H1 (cell line): ENCODE results near the gene STK16. TPM values are rescaled to one million over a fixed set of nuclear protein-coding genes. Genes with fewer than 3 reads are reported as not detected.
"Not testable (repeated sequence)": the region's sequence is repeated elsewhere in the genome, so short reads cannot be mapped to it uniquely, and the experiment has no call there.

Experiments used
- CTCF ChIA-PET: fragments of 300-600 bp; sonication (Branson Sonifier 250); formaldehyde crosslinking; loops from one replicate; lab custom pipeline; 2021; ENCODE audit not compliant: partially characterized antibody; lab: Charles Lee
- POLR2A ChIA-PET: fragments of 300-600 bp; sonication (Branson Sonifier 250); formaldehyde crosslinking; loops from one replicate; lab custom pipeline; 2021; ENCODE audit warnings: inconsistent platforms; ENCODE audit not compliant: partially characterized antibody; lab: Charles Lee
- DNase-seq, 2 experiments: peaks; one replicate each; pipeline versions ENCODE4 v3.0.0 to v3.0.0-alpha.2; 2010 to 2022; ENCODE audit warnings: low spot score in 2 of 2, low read depth in 1 of 2, mixed read lengths in 1 of 2
- FAIRE-seq: peaks from 2 replicates; lab custom pipeline; 2011; peaks lifted over from hg19 to GRCh38; lab: Jason Lieb, UNC
- H2AFZ ChIP-seq: 2 replicates; pipeline ENCODE4 v1.8.1; 2012; ENCODE audit warnings: low read length, inconsistent platforms
- H2AK5ac ChIP-seq: 2 replicates; pipeline ENCODE4 v1.6.1; 2013; ENCODE audit warnings: low read depth, low read length
- H2BK120ac ChIP-seq: replicated peaks from 2 replicates; pipeline ENCODE3; 2013; ENCODE audit warnings: low read depth, low read length, inconsistent platforms
- H2BK12ac ChIP-seq: 2 replicates; pipeline ENCODE4 v1.6.1; 2013; ENCODE audit warnings: low read depth, low read length
- H2BK15ac ChIP-seq: 2 replicates; pipeline ENCODE4 v1.6.1; 2013; ENCODE audit warnings: low read length
- H2BK20ac ChIP-seq: 2 replicates; pipeline ENCODE4 v1.6.1; 2013; ENCODE audit warnings: low read length
- H2BK5ac ChIP-seq: 2 replicates; pipeline ENCODE4 v1.6.1; 2013; ENCODE audit warnings: low read depth, low read length
- H3K14ac ChIP-seq: 2 replicates; pipeline ENCODE4 v1.6.1; 2013; ENCODE audit warnings: inconsistent platforms; ENCODE audit not compliant: insufficient read length
- H3K18ac ChIP-seq: 2 replicates; pipeline ENCODE4 v1.6.1; 2013; ENCODE audit warnings: low read length; ENCODE audit errors: extremely low read depth
- H3K23ac ChIP-seq: 2 replicates; pipeline ENCODE4 v1.6.1; 2013; ENCODE audit warnings: inconsistent platforms; ENCODE audit not compliant: insufficient read length
- H3K23me2 ChIP-seq: 2 replicates; pipeline ENCODE4 v1.6.1; 2013; ENCODE audit warnings: low read depth, low read length
- H3K27ac ChIP-seq: 2 replicates; pipeline ENCODE4 v1.6.1; 2011; ENCODE audit warnings: low read depth, low read length, inconsistent platforms
- H3K27me3 ChIP-seq, 4 experiments: replicated peaks in 1 of 4; 1 replicate in 1 of 4; 2 replicates in 3 of 4; pipeline versions ENCODE4 v1.6.1 to v1.8.1; 2011 to 2013; ENCODE audit warnings: low read length in 3 of 4, mild to moderate bottlenecking in 3 of 4, inconsistent platforms in 2 of 4, mixed read lengths in 2 of 4, moderate library complexity in 1 of 4; ENCODE audit not compliant: control insufficient read depth in 3 of 4, insufficient read depth in 3 of 4; ENCODE audit errors: extremely low read depth in 1 of 4
- H3K36me3 ChIP-seq, 4 experiments: 2 replicates each; pipeline versions ENCODE4 v1.6.1 to v1.8.1; 2011 to 2013; ENCODE audit warnings: mild to moderate bottlenecking in 4 of 4, low read length in 3 of 4, moderate library complexity in 2 of 4, control low read depth in 1 of 4, inconsistent platforms in 1 of 4; ENCODE audit not compliant: insufficient read depth in 4 of 4, control insufficient read depth in 2 of 4
- H3K4ac ChIP-seq: replicated peaks from 2 replicates; pipeline ENCODE3; 2013; ENCODE audit warnings: low read length, low read depth, mixed read lengths, inconsistent platforms; ENCODE audit not compliant: insufficient read length
- H3K4me1 ChIP-seq, 4 experiments: replicated peaks in 1 of 4; 1 replicate in 1 of 4; 2 replicates in 3 of 4; pipeline versions ENCODE4 v1.6.1 to v1.8.1; 2011 to 2013; ENCODE audit warnings: low read length in 3 of 4, inconsistent platforms in 2 of 4, mixed read lengths in 1 of 4; ENCODE audit not compliant: insufficient read depth in 4 of 4, control insufficient read depth in 3 of 4
- H3K4me2 ChIP-seq, 2 experiments: 2 replicates each; pipeline versions ENCODE4 v1.6.1 to v1.8.1; 2011 to 2013; ENCODE audit warnings: low read depth in 2 of 2, low read length in 2 of 2, control low read depth in 1 of 2, inconsistent platforms in 1 of 2, mild to moderate bottlenecking in 1 of 2; ENCODE audit not compliant: insufficient read depth in 1 of 2
- H3K4me3 ChIP-seq, 4 experiments: fragments of 200-600, 300-600 bp in 1 of 4; sonication (generic), shearing (Covaris generic), sonication (Bioruptor Twin) in 1 of 4; 2 replicates each; pipeline versions ENCODE4 v1.5.1 to v1.8.1; 2011 to 2016; ENCODE audit warnings: low read length in 4 of 4, low read depth in 3 of 4, control low read depth in 2 of 4, inconsistent platforms in 2 of 4, mild to moderate bottlenecking in 2 of 4, mixed read lengths in 1 of 4, moderate library complexity in 1 of 4; ENCODE audit not compliant: insufficient read depth in 2 of 4; ENCODE audit errors: extremely low read depth in 1 of 4
- H3K56ac ChIP-seq: replicated peaks from 2 replicates; pipeline ENCODE3; 2013; ENCODE audit warnings: low read depth, mild to moderate bottlenecking, mixed read lengths, low read length, inconsistent platforms; ENCODE audit not compliant: insufficient read length
- H3K79me1 ChIP-seq: 2 replicates; pipeline ENCODE4 v1.6.1; 2013; ENCODE audit warnings: low read depth, low read length, control low read depth
- H3K79me2 ChIP-seq, 2 experiments: 2 replicates each; pipeline versions ENCODE4 v1.6.1 to v1.8.1; 2012 to 2013; ENCODE audit warnings: low read length in 2 of 2, mild to moderate bottlenecking in 2 of 2, inconsistent platforms in 1 of 2; ENCODE audit not compliant: insufficient read depth in 2 of 2, control insufficient read depth in 1 of 2
- H3K9ac ChIP-seq, 4 experiments: replicated peaks in 1 of 4; 1 replicate in 1 of 4; 2 replicates in 3 of 4; pipeline versions ENCODE4 v1.6.1 to v1.8.1; 2011 to 2013; ENCODE audit warnings: low read depth in 3 of 4, low read length in 3 of 4, control low read depth in 2 of 4, mild to moderate bottlenecking in 2 of 4, moderate library complexity in 2 of 4, inconsistent platforms in 1 of 4; ENCODE audit errors: extremely low read depth in 1 of 4
- H3K9me3 ChIP-seq, 2 experiments: 2 replicates each; pipeline versions ENCODE4 v1.6.1 to v1.8.1; 2012 to 2013; ENCODE audit warnings: mild to moderate bottlenecking in 2 of 2, moderate library complexity in 2 of 2, control low read depth in 1 of 2, inconsistent platforms in 1 of 2, low read depth in 1 of 2, low read length in 1 of 2, mixed read lengths in 1 of 2; ENCODE audit not compliant: insufficient read depth in 2 of 2
- H4K20me1 ChIP-seq, 2 experiments: replicated peaks in 1 of 2; 2 replicates each; pipeline versions ENCODE3 to v1.8.1; 2011 to 2013; ENCODE audit warnings: inconsistent platforms in 2 of 2, low read length in 2 of 2, mild to moderate bottlenecking in 1 of 2; ENCODE audit not compliant: insufficient read depth in 2 of 2, control insufficient read depth in 1 of 2
- H4K5ac ChIP-seq: 2 replicates; pipeline ENCODE4 v1.6.1; 2013; ENCODE audit warnings: low read length, low read depth, mixed read lengths, inconsistent platforms; ENCODE audit not compliant: insufficient read length
- H4K8ac ChIP-seq: 2 replicates; pipeline ENCODE4 v1.8.0; 2013; ENCODE audit warnings: mild to moderate bottlenecking, moderate library complexity, low read length, inconsistent platforms; ENCODE audit not compliant: insufficient read depth; ENCODE audit errors: extremely low read depth
- H4K91ac ChIP-seq: replicated peaks from 2 replicates; pipeline ENCODE3; 2013; ENCODE audit warnings: low read length, mixed read lengths, inconsistent platforms; ENCODE audit not compliant: insufficient read length
- WGBS, 2 experiments: shearing (Covaris generic) in 1 of 2; methylation state at CpG; one replicate each; pipeline versions ENCODE4 v1.1.6 to v1.1.7; 2013 to 2015; ENCODE audit warnings: low lambda C conversion rate in 2 of 2, mixed read lengths in 2 of 2, inconsistent platforms in 1 of 2, low coverage in 1 of 2, missing lambda C conversion rate in 1 of 2; ENCODE audit not compliant: insufficient replicate concordance in 2 of 2, insufficient coverage in 1 of 2, insufficient read length in 1 of 2; ENCODE audit errors: extremely low coverage in 1 of 2, missing lambda C conversion rate in 1 of 2; 5-methylcytosine and 5-hydroxymethylcytosine counted together
- polyA plus RNA-seq, 7 experiments: library from polyadenylated mRNA; depleted of rRNA in 3 of 7; stranded (reverse) in 5 of 7; unstranded in 2 of 7; fragments of >200 nt in 5 of 7; fragments of 200-250 nt in 2 of 7; gene quantifications; 1 replicate in 5 of 7; 2 replicates in 1 of 7; 4 replicates in 1 of 7; pipeline versions ENCODE4 v1.2.1 to v1.2.3, GENCODE V29; 2011 to 2013; ENCODE audit warnings: missing spikeins in 2 of 7, mixed read lengths in 2 of 7
- total RNA-seq: library from RNA; stranded (reverse); fragmentation: NEBNext Ultra II Directional; extraction: Animal tissue kit (Norgen Biotek cat#: 25700); gene quantifications from 2 replicates; pipeline ENCODE4 v1.2.1, GENCODE V29; 2021

STK16 gene
- total and polyA plus RNA-seq, 2 of the 8 experiments (the other 6 are each of a cell fraction or from before 2014, with no cell fraction given) = 21.3 to 51.4 TPM

DNA sequence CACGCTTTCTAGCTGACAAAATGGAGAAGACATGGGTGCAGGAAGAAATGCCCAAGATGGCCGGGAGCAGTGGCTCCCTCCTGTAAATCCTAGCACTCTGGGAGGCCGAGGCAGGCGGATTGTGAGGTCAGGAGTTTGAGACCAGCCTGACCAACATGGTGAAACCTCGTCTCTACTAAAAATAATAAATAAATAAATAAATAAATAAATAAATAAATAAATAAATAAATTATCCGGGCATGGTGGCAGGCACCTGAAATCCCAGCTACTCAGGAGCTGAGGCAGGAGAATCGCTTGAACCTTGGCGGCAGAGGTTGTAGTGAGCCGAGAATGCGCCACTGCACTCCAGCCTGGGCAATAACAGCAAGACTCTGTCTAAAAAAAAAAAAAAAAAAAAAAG is 13.7 kb downstream of the STK16 start:
- not testable (repeated sequence) for DNase-seq, H3K4me2 ChIP-seq, H3K9ac ChIP-seq, H4K20me1 ChIP-seq, H4K91ac ChIP-seq, H3K14ac ChIP-seq, H2BK120ac ChIP-seq, H3K23me2 ChIP-seq, H2BK20ac ChIP-seq, H3K4me3 ChIP-seq, H3K9me3 ChIP-seq, H3K18ac ChIP-seq, H3K79me1 ChIP-seq, FAIRE-seq, H3K4me1 ChIP-seq, H4K5ac ChIP-seq, H2BK5ac ChIP-seq, H3K4ac ChIP-seq, H3K36me3 ChIP-seq, H2AFZ ChIP-seq, H2BK12ac ChIP-seq, H4K8ac ChIP-seq, H3K27ac ChIP-seq, H3K56ac ChIP-seq, H3K23ac ChIP-seq, H3K79me2 ChIP-seq
- ChIA-PET CTCF (interaction anchor here (0.7 to 6.5 kb wide), 5 partner anchors 16 to 229 kb away, joined by 3 to 37 read pairs (median 3); partner anchors contain the start of genes ANKZF1 and ATG9A), POLR2A (interaction anchor here (1.0 to 2.1 kb wide), 4 partner anchors 10 to 28 kb away, joined by 3 to 9 read pairs (median 4); partner anchors contain the start of genes DNAJB2, GLB1L and STK16)
- Histone ChIP-seq H2AK5ac (0 out of 2 replicates have a peak overlapping the region, but pooled peaks have one; percentile 65), H2BK15ac (0 out of 2 replicates have a peak overlapping the region, but pooled peaks have one; percentile 92), H3K27me3 (peaks cover 16 to 30% (median 24%) of the 10 kb centered on the region in 4 experiments)
- 87% methylated on average over 10 of the region's 10 CpGs; no CpG with 5 or more reads in 1 of the 2 experiments for WGBS, 2 experiments
